ENCODE results near the gene PCDH10.

- TF ChIP-seq, protein P1, sequence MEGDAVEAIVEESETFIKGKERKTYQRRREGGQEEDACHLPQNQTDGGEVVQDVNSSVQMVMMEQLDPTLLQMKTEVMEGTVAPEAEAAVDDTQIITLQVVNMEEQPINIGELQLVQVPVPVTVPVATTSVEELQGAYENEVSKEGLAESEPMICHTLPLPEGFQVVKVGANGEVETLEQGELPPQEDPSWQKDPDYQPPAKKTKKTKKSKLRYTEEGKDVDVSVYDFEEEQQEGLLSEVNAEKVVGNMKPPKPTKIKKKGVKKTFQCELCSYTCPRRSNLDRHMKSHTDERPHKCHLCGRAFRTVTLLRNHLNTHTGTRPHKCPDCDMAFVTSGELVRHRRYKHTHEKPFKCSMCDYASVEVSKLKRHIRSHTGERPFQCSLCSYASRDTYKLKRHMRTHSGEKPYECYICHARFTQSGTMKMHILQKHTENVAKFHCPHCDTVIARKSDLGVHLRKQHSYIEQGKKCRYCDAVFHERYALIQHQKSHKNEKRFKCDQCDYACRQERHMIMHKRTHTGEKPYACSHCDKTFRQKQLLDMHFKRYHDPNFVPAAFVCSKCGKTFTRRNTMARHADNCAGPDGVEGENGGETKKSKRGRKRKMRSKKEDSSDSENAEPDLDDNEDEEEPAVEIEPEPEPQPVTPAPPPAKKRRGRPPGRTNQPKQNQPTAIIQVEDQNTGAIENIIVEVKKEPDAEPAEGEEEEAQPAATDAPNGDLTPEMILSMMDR (IDR thresholded peaks at IDR 0.05) = no peak
- TF ChIP-seq POLR2A (IDR thresholded peaks at IDR 0.05) = no peak
Measured at GRCh38 chr4:133145241-133145640, 3.9 kb upstream of the PCDH10 start.
